Measurements from ENCODE around the gene CCDC191.

CCDC191 gene

DNA sequence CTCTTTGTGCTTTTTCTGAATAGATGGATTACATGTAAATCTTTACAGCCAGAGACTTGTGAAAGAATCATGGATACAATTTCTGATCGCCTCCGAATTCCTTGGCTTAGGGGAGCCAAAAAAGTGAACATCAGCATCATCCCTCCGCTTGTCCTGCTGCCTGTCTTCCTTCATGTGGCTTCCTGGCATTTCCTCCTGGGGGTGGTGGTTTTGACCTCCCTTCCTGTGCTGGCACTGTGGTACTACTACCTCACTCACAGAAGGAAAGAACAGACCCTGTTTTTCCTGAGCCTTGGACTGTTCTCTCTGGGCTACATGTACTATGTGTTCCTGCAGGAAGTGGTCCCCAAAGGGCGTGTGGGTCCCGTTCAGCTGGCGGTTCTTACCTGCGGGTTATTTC is 102.6 kb downstream of the CCDC191 start:
- DNase-seq, result no peak

- DNase-seq, result no peak
These were observed 103.4 kb downstream of the CCDC191 start for GRCh38 chr3:113952921-113953320.

DNA sequence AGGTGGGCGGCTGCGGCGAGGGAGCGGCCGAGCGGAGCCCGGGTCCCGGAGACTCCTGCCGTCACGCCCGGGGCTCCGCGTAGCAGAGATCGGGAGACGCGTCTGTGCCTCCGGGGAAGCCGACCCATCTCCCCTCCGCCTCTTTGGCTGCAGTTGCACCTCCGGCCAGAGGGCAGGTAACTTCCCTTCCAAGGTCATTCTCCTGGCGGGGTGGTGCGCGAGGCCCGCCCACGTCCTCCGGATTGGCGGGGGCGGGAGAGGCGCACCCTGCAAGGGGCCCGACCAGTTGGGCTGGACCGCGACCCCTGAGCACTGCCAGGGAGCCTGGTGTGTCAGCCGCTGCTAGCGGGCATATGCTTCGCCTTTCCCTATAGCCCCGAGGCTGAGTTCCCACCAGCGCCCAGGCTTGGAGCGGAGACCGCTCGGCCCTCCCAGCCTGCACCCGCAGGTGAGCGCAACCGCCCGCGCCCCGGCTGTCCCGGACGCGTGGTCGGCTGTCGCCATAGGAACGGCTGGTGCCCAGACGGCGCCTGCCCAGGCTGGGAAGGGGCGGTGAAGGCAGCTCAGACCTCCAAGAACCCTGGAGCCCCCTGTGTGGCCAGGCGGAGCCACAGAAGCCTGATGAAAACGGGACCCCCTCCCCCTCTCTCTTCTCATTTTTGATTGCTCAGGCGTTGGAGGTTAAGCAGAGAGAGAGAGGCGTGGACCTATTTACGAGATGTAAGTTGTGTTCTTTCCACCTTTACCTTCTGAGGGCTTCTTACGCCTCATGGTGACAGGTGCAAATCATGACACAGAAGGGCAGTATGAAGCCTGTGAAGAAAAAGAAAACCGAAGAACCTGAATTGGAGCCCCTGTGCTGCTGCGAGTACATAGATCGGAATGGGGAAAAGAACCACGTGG is 108.1 kb downstream of the CCDC191 start:
- peak; percentile 31 to 48 for DNase-seq

DNA sequence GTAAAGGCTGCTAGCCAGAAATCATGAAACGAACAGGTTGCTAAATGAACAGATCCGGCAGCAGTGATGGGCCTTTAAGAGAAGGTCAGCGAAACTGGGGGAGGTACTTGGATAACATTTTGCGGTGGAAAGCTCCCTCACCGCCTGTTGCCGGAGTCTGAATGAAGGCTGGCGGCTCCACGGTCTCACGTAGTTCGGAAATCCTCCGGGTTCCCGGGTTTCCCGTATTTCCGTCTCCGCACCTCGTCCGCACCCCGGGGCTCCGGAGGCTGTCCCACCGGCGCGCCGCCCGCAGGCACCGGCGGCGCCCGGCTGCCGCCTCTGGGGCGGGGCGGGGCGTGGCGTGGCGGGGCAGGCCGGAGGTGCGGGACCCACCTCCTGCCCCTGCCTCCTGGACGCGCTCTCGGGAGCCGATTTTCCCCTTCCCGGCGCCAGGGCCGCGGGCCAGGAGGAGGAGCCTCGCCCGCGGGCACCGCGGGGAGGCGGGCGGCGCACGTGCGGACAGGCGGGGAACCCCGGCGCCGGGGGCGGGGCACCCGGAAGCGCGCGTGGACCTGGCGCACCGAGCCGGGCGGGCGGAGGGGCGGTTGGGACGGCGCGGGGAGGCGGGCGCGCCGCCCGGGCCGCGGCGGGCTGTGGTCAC is 108.8 kb downstream of the CCDC191 start, which contains the start of gene ZDHHC23:
ZDHHC23 (plus strand) TSS at position 642 of the 643 bp plus-strand sequence. CDS start 790 bp downstream, outside the sequence.
- peak; percentile 69 for DNase-seq

GRCh38 chr3:113946831-113947230 is 109.5 kb downstream of the CCDC191 start:
- DNase-seq, result no peak

- DNase-seq, result no peak
These were observed 128.8 kb downstream of the CCDC191 start for GRCh38 chr3:113927556-113927955.

DNA sequence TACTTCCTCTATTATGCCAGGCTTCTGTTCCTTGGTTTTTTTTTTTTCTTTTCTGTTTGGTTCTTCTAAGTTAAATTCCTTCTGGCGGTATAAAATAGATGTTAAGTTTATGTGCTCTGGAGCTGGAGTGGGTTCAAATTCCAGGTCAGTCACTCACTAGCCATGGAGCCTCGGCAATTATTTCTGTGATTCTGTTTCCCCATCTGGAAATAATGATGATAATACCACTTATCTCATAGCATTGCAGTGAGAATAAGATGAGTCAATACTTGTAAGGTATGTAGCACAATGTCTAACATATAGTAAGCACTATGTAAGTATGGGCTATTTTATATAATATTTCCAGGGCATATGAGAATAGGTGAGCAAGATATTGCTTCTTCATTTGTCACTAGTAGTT is 141.7 kb downstream of the CCDC191 start:
- no peak for DNase-seq
